Fibroblast of skin of right biceps (primary cell): Measurements from ENCODE around the gene GSTP1.
"Not testable (repeated sequence)": the region's sequence is repeated elsewhere in the genome, so short reads cannot be mapped to it uniquely, and the experiment has no call there.

Experiments
- DNase-seq: peaks from one replicate; pipeline ENCODE4 v3.0.0-alpha.2; 2013

The GSTP1 gene

GRCh38 chr11:67599149-67599548 lies 15.5 kb downstream of the GSTP1 start:
- DNase-seq, result no peak

GRCh38 chr11:67600324-67601029 lies 16.9 kb downstream of the GSTP1 start:
- DNase-seq, result no peak

- DNase-seq, result no peak
These were observed 17.5 kb downstream of the GSTP1 start for GRCh38 chr11:67601098-67601497.

GRCh38 chr11:67604119-67604518 lies 20.5 kb downstream of the GSTP1 start:
- DNase-seq, result not testable (repeated sequence)

DNA sequence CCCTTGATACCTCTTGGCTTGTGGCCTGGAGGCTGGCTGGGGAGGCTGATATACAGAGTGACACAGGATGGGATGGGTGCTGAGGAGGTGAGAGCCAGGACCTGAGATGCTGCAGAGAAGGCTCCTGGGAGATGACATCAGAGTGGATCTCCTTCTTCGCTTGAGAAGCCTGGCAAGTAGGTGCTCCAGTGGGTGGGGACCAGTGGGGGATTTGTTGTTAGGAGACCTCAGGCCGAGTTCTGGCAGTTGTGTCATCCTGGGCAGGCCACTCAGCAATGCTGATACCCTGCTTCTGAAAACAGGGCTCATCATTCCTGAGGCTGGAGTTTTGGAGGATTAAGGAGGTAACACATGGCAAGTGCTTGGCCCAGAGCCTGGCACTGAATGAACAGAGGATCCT lies 21.2 kb downstream of the GSTP1 start:
- no peak for DNase-seq

DNA sequence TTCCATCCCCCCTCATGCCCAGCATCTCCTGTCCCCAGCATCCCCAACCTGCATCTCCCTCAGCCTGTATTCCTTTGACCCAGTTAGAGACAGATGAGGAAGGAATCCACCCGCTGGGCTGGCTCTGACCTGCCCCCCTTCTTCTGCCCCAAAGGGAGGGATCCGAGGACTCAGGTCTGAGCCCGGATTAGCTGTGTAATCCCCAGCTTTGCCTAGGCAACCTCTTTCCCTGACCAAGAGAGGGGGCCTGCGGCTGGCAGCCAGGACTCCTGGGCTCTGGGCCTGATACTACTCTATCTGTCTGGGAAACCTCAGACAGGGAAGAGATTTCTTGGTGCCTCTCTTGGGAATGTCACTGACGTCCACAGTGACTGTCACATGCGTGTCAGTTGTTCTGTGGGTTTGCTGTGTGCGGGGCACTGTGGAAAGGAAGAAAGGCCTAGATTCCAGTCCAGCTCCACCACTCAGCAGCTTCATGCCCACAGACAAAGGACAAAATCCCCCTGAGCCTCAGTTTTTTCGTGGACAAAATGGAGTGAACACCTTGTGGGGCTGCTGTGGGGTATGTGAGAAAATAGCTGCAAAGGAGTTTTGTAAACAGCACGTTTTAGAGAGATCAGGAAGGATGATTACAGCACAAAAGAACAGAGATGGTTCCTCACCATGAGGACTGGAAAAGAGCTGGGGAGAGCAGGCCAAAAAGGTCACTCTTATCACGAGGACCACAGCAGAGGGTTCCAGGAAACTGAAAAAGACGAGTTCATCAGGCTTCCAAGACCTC lies 21.8 kb downstream of the GSTP1 start:
- DNase-seq, result no peak

GRCh38 chr11:67606093-67606491 lies 22.5 kb downstream of the GSTP1 start:
- no peak for DNase-seq

GRCh38 chr11:67606492-67607295 lies 23.1 kb downstream of the GSTP1 start, which contains the start of gene NDUFV1:
Gene NDUFV1, plus strand, starts transcription at chr11:67606936. Its CDS starts 69 bp downstream, at chr11:67607005.
- DNase-seq, result peak; percentile 93

DNA sequence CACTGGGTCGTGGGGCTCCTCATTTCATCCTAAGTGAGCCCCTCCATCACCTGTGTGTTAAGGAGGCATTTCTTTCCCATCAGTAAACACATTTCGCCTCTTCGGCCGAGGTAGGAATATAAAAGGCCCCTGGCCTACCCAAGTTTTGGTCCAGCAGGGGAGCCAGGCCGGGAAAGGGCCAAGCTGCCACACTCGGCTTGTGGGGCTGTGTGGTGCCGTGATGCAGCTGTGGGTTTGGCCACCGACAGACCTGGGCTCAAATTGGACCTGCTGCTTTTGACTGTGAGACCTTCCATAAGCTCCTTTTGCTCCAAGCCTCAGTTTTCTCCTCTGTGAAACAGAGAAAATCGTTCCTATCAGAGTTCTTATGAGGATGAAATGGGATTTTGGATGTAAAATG lies 23.9 kb downstream of the GSTP1 start:
- DNase-seq, result no peak

DNA sequence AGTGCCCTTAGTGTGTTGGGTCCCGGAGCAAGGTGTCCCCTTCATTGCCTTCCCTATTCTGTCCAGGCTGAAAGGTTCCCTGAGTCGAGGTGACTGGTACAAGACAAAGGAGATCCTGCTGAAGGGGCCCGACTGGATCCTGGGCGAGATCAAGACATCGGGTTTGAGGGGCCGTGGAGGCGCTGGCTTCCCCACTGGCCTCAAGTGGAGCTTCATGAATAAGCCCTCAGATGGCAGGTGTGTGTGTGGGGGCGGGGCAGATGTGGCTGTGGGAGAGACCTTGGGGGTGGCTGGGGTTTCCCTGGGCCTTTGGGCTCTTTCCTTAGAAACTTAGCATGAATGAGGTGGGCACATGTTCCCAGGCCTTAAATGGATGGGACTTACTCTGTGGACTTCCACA lies 24.9 kb downstream of the GSTP1 start:
- no peak for DNase-seq

GRCh38 chr11:67609316-67609715 lies 25.7 kb downstream of the GSTP1 start:
- no peak for DNase-seq

- no peak for DNase-seq
These were observed 26.8 kb downstream of the GSTP1 start for GRCh38 chr11:67610302-67610868.

DNA sequence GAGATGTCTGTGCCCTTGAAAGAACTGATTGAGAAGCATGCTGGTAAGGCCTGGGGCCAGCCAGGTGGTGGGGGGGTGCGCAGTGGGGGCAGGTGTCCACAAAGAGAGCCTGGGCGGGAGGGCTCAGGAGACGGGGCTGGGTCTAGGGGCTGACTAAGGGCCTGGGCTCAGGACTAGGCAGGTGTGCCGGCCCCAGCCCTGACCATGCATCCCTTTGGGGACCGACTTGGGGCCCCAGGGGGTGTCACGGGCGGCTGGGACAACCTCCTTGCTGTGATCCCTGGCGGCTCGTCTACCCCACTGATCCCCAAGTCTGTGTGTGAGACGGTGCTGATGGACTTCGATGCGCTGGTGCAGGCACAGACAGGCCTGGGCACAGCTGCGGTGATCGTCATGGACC lies 27.6 kb downstream of the GSTP1 start:
- DNase-seq, result no peak

DNA sequence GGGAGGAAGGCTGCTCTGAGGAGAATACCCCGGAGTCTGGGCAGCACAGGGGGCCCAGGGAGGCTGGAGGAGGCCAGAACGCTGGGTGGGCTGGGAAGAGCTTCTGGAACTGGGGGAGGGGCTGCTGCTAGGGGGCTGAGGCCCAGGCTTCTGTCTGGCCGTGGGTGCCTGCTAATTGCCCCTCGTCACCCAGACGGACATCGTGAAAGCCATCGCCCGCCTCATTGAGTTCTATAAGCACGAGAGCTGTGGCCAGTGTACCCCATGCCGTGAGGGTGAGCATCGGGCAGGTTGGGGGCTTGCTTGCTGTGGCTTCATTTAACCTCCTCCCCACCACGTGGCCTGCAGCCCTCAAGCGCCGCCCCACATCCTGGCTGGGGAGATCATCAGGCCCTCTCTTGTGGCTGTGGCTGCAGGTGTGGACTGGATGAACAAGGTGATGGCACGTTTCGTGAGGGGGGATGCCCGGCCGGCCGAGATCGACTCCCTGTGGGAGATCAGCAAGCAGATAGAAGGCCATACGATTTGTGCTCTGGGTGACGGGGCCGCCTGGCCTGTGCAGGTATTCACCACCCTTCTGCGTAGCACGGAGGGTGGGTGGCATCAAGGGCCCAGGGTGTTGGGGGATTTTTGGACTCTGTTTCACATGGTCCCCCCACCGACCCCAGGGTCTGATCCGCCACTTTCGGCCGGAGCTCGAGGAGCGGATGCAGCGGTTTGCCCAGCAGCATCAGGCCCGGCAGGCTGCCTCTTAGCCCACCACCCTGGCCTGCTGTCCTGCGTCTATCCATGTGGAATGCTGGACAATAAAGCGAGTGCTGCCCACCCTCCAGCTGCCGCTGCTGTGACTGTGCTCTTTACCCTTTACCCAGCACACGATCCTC lies 28.3 kb downstream of the GSTP1 start:
- no peak for DNase-seq

- DNase-seq, result no peak
These were observed 29.1 kb downstream of the GSTP1 start for GRCh38 chr11:67612751-67613150.

DNA sequence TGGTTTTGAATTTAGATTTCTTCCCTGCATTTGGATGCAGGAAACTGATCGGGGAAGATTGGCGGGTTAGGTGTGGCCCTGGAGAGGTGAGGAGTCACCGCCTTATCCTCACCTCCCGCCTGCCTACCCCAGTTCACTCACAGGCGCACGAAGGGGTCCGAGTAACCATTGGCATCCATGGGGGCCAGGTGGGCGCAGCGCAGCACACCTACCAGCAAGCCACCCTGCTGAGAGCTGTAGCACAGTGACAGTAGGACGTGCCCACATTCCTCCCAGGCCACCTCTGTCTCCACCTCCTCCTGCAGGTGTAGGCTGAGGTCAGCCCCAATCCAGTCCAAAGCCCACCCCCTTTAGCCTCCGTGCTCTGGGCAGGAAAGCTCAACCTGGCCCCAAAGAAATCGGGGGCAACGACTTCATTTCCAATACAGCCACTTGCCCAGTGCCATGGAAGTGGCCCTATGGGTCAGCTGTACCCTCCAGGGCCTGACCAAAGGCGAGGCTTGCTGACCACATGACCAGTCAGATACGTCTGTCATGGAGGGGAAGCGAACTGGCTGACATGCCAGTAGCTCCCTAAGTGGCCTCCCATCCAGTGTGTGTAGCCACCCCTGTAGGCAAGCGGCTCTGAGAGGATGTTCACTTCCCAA lies 29.8 kb downstream of the GSTP1 start:
- DNase-seq, result no peak

DNA sequence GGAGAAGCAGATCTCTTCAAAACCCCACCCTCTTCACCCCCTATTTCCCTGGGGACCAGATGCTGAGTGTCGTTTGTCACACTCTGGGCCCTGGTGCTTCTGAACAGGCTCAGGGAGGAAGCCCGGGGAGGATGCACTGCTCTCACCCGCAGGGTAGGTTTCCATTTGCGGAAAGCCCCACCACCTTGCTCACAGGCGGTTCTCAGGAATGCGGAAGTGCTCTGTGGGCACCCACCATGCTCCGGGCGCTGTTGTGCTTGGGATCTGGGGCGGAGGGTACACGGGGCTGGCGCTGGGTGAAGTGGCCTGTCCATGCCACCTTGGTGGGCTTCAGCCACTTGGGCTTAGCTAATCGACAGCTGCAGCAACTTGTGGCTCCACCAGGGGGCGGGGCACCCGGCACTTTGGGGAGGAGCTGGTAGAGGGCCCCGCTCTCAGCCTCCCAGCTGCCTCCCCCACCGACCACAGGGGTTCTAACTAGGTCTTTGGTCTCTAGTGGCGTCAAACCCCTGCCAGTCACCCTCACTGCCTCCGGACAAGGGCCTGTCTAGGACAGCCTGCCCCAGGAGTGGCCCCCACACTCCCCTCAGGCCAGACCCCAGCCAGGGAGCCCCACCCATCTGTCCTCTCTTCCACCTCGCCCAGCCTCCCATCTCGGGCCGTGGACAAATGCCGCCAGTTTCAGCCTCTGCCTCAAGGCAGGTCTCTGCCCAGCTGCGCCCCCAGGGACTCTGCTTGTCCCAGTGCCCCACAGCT lies 30.5 kb downstream of the GSTP1 start:
- peak; percentile 34 for DNase-seq

- no peak for DNase-seq
These were observed 31.4 kb downstream of the GSTP1 start for GRCh38 chr11:67614730-67615714.

DNA sequence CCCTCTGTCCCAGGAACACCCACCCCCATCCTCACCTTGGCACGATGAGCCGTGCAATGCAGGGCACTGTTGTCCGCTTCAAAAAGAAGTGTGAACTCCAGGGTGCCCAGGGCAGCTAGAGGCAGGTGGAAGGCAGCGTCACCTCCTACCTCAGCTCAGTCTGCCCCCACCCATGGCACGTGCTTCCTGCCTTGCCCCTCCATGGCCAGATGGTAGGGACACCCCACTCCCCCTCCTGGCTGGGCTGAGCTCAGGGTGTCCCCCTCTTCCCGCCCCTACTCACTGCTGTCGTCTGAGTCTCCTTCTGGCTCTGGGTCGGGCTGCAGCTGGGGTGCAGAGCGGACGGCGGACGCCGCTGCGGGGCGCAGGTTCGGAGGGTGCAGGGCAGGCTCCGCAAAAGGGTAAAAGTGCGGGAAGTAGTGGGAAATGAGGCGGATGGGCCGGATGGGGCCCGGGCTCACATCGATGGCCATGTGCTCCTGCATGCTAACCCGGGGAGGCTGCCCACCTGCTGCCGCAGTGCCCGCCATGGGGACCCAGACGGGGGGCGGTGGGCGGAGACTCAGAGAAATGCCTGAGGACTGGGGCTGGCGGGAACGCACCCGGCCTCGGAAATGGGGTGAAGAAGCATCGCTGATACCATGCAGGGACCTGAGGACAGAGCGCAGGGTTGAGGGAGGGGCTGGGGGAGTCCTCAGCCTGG lies 32.3 kb downstream of the GSTP1 start:
- no peak for DNase-seq
